ENCODE measurements around the gene CCNE1.

Gene CCNE1

GRCh38 chr19:29811125-29812079, at the start of gene CCNE1:
Gene CCNE1 (plus strand): TSS chr19:29811991. CDS start chr19:29812556, 565 bp downstream.
- peak within 1 kb of the TSS; percentile 35 for H3K27ac ChIP-seq
- peak; percentile 29 for DNase-seq (ENCODE audit: low read depth, low spot score)

- no peak for DNase-seq (ENCODE audit: low read depth, low spot score)
- no peak overlapping the region for H3K27ac ChIP-seq
Observed at GRCh38 chr19:29763196-29763595, 48.6 kb upstream of the CCNE1 start.

DNA sequence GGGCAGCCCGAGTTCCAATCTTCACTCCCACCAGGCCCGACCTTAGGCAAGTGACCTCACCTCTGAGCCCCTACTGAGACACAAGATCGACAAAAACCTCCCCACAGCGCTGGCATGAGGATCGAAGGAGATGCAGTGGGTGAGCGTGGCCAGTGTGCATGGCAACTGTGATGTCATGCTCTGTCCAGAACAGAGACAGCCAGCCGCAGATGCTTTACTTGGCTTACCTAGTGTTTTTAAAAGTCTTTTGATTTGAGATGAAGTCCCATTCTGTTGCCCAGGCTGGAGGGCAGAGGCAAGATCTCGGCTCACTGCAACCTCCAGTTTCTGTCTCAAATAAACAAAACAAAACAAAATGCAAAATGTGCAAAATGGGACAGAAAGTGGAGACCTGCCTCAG, 47.4 kb upstream of the CCNE1 start:
- no peak for DNase-seq (ENCODE audit: low read depth, low spot score)
- no peak overlapping the region for H3K27ac ChIP-seq

DNA sequence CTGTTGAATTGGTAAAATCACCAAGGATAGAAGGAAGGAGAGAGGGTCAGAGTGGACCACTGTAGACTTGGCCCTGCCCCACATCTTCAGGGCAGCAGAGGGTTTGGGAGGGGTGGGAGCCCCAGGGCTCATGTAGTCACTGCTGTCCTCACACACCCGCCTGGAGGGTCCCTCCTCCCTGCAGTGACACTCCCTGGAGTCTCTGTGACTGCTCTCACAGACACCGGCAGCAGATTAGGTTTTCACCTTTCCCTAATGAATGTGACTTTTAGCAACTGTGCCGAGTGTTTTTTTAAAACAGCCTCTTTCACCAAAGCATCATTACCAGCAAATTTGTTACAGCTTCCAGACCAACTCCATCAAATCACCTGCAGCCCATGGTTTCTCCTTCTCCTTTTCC, 45.7 kb upstream of the CCNE1 start:
- no peak overlapping the region for H3K27ac ChIP-seq
- DNase-seq (ENCODE audit: low read depth, low spot score) = no peak

- H3K27ac ChIP-seq = no peak overlapping the region
- DNase-seq (ENCODE audit: low read depth, low spot score) = no peak
Observed at GRCh38 chr19:29767039-29767735, 44.6 kb upstream of the CCNE1 start.

DNA sequence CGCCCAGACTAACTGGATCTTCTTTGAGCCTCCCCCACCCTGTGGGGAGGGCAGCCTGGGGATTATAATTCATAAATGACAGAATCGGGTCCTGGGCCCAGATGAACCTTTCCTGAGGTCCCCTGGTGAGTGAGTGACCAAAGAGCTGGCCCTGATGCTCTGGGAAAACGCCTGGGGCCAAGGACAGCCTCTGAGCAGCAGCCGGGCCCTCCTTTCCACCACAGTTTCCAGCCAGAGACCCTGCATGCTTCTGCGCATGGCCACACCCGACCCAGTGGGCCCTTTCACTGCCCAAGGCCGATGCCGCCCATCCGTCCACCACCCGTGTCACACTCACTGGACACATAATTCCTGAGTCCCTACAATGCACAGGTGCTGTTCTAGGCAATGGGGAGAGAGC, 43.6 kb upstream of the CCNE1 start:
- no peak for DNase-seq (ENCODE audit: low read depth, low spot score)
- no peak overlapping the region for H3K27ac ChIP-seq

- H3K27ac ChIP-seq = no peak overlapping the region
- DNase-seq (ENCODE audit: low read depth, low spot score) = no peak
Observed at GRCh38 chr19:29769997-29770396, 41.8 kb upstream of the CCNE1 start.

GRCh38 chr19:29770648-29771047, 41.1 kb upstream of the CCNE1 start:
- H3K27ac ChIP-seq = no peak overlapping the region

DNA sequence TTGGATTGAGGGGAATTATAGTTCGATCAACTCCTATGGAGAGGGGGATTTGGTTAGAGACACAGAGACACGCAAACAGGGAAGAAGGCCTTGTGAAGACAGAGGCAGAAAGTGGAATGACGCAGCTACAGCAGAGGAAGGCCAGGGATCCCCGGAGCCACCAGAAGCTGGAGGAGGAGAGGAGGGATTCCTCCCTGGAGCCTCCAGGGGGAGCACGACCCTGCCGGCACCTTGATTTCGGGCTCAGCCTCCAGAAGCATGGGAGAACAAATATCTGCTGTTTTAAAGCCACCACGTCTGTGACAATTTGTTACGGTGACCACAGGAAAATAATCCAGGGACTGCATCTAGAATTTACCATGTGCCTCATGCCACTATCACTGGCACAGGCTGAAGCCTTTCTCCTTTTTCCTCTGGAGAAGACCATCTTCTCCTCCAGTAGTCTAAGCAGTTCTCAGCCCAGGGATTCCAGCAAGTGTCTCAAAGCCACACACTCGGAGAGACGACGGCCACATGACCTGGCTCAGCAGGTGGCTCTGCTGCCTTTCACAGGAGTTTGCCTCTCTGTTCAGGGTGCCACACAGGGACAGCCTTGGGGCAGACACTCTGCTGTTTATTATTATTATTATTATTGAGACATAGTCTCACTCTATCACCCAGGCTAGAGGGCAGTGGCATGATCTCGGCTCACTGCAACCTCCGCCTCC, 39.9 kb upstream of the CCNE1 start:
- DNase-seq (ENCODE audit: low read depth, low spot score) = no peak
- H3K27ac ChIP-seq = no peak overlapping the region

More at GRCh38 chr19:29770648-29771047, 41.1 kb upstream of the CCNE1 start:
- no peak for DNase-seq (ENCODE audit: low read depth, low spot score)

GRCh38 chr19:29772696-29773095, 39.1 kb upstream of the CCNE1 start:
- H3K27ac ChIP-seq = no peak overlapping the region
- DNase-seq (ENCODE audit: low read depth, low spot score) = no peak

- no peak for DNase-seq (ENCODE audit: low read depth, low spot score)
- H3K27ac ChIP-seq = no peak overlapping the region
Observed at GRCh38 chr19:29773141-29773540, 38.6 kb upstream of the CCNE1 start.

- no peak for DNase-seq (ENCODE audit: low read depth, low spot score)
- no peak overlapping the region for H3K27ac ChIP-seq
Observed at GRCh38 chr19:29774126-29774525, 37.7 kb upstream of the CCNE1 start.

DNA sequence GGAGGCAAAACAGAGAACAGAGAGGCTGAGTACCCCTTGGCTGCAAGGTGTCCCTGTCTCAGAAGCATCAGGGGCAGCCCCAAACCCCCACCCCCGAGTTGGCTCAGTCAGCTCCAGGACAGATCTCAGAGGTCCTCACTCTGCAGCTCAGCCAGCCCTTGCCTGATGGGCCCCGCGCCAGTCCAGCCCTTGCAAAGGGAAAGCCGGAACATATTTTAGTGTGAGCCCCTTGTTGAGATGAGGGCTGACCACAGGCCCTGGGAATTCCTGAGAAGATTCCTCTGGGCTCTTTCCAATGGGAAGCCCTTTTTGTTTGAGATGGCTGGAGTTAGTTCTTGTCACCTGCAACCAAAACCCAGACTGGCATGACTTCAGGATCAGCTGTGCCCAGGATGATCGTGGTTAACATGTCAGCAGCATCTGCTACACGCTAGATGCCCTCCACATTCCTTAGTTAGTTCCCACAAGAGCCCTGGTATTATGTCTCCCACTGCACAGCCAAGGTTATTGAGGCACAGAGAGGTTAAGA, 33.9 kb upstream of the CCNE1 start:
- DNase-seq (ENCODE audit: low read depth, low spot score) = no peak
- no peak overlapping the region for H3K27ac ChIP-seq

DNA sequence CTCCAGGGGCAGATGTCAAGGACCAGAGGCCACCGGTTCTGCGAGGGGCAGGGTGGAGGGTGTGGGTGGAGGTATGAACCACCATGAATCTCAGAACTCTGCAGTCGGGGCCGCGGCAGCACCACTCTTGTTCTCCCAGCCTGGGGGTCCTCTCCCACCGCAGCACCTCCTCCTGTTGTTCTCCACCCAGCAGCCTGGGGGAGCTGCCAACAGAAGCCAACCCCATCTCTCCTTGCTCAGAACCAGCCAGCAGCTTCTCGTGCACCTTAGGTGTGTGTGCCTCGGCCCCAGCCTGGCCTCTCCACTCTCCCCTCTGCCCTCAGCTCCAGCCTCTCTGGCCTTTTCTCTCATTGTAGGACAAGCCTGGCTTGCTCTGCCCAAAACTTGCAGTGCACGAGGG, 31.9 kb upstream of the CCNE1 start:
- DNase-seq (ENCODE audit: low read depth, low spot score) = no peak
- no peak overlapping the region for H3K27ac ChIP-seq

GRCh38 chr19:29781386-29782259, 30.2 kb upstream of the CCNE1 start:
- no peak overlapping the region for H3K27ac ChIP-seq
- no peak for DNase-seq (ENCODE audit: low read depth, low spot score)

DNA sequence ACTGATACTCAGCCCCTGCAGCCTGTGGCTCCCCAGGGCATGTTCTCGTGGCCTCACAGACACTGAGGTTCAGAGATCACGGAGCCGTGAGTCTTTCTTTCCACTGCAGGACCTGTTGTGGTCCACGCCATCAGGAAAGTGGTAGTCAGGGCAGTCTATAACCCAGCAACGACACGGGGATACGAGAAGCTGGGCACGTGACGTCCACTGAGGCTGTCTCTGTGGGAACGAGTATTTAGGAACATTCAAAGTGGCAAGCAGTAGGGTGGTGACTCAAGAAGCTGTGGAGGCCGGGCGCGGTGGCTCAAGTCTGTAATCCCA, 29.6 kb upstream of the CCNE1 start:
- no peak overlapping the region for H3K27ac ChIP-seq
- DNase-seq (ENCODE audit: low read depth, low spot score) = no peak

DNA sequence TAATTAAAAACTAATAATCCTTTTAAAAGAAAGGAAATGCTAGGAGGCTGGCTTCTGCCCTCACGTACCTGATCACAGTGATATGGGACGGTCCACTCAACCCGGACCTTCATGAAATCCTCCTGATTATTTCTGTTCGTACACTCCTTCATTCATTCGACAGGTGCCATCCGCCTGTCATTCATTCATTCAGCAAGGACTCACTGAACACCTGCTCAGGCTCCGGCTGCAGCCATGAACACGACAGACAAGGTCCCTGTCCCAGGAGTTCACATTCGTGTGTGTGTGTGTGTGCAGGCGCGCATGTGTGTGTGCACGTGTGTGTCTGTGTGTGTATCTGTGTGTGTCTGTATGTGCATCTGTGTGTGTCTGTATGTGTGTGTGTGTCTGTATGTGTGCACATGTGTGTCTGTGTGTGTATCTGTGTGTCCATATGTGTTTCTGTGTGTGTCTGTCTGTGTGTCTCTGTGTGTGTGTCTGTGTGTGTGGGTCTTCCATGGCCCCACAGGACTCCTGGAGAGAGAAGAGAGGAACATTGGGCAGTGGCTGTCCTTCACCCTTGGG, 28.1 kb upstream of the CCNE1 start:
- DNase-seq (ENCODE audit: low read depth, low spot score) = no peak
- no peak overlapping the region for H3K27ac ChIP-seq

- no peak overlapping the region for H3K27ac ChIP-seq
- no peak for DNase-seq (ENCODE audit: low read depth, low spot score)
Observed at GRCh38 chr19:29784598-29785223, 27.1 kb upstream of the CCNE1 start.

DNA sequence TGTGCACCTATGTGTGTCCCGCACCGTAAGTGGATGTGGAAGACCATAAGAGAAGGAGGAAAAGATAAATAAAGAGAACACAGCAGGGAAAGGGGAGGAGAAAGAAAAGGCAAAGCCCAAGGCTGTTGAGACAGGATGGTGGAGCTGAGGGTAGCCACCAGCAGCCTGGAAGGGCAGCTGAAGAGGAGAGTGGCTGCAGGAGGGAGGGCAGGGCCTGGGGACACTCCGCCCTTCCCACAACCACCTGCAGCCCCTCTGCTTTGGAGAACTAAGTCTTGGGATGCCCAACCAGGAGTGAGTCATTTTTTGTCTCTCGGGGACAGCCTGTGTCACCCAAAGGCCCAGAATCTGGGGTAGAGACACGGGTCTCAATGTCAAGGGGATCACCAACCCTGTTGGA, 26.4 kb upstream of the CCNE1 start:
- no peak for DNase-seq (ENCODE audit: low read depth, low spot score)
- H3K27ac ChIP-seq = no peak overlapping the region
